Fibroblast of the aortic adventitia (primary cell): ENCODE results near the gene ACKR2. TPM values are rescaled to one million over a fixed set of nuclear protein-coding genes. Genes with fewer than 3 reads are reported as not detected.

Source experiments
- DNase-seq: peaks from one replicate; pipeline ENCODE4 v3.0.0-alpha.2; 2010; ENCODE audit warnings: low read depth
- H3K4me3 ChIP-seq: 2 replicates; pipeline ENCODE4 v1.5.1; 2011; ENCODE audit warnings: low read depth, mild to moderate bottlenecking, control low read depth, low read length, moderate library complexity
- total RNA-seq: library from RNA; depleted of rRNA; stranded (reverse); fragments of >200 nt; gene quantifications from 2 replicates; pipeline ENCODE4 v1.2.3, GENCODE V29; 2012; ENCODE audit warnings: low replicate concordance
- TF ChIP-seq, protein P1 (sequence below): IDR thresholded peaks from 2 replicates; pipeline ENCODE4 v1.5.1; 2011; ENCODE audit warnings: mild to moderate bottlenecking, low read length, control low read depth, inconsistent platforms; ENCODE audit not compliant: insufficient read depth

Gene ACKR2
- total RNA-seq, 1 donor, result under 0.01 TPM

DNA sequence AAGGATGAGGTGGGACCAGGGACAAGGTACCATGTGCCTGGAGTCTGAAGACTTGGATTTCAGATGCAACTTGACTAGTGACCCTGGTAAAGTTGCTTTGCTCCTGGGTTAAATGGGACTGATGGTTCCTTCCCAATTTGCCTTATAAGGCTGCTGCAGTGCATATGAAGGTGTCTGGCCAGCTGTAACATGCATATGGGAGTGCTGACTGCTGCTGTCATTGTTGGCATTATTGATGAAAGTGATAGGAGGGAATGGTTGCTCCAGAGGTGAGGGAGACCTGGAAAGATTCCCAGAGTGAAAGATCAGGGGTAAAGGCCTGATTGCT, 45.9 kb downstream of the ACKR2 start:
- TF ChIP-seq, protein P1, sequence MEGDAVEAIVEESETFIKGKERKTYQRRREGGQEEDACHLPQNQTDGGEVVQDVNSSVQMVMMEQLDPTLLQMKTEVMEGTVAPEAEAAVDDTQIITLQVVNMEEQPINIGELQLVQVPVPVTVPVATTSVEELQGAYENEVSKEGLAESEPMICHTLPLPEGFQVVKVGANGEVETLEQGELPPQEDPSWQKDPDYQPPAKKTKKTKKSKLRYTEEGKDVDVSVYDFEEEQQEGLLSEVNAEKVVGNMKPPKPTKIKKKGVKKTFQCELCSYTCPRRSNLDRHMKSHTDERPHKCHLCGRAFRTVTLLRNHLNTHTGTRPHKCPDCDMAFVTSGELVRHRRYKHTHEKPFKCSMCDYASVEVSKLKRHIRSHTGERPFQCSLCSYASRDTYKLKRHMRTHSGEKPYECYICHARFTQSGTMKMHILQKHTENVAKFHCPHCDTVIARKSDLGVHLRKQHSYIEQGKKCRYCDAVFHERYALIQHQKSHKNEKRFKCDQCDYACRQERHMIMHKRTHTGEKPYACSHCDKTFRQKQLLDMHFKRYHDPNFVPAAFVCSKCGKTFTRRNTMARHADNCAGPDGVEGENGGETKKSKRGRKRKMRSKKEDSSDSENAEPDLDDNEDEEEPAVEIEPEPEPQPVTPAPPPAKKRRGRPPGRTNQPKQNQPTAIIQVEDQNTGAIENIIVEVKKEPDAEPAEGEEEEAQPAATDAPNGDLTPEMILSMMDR, result no peak
- no peak for DNase-seq

DNA sequence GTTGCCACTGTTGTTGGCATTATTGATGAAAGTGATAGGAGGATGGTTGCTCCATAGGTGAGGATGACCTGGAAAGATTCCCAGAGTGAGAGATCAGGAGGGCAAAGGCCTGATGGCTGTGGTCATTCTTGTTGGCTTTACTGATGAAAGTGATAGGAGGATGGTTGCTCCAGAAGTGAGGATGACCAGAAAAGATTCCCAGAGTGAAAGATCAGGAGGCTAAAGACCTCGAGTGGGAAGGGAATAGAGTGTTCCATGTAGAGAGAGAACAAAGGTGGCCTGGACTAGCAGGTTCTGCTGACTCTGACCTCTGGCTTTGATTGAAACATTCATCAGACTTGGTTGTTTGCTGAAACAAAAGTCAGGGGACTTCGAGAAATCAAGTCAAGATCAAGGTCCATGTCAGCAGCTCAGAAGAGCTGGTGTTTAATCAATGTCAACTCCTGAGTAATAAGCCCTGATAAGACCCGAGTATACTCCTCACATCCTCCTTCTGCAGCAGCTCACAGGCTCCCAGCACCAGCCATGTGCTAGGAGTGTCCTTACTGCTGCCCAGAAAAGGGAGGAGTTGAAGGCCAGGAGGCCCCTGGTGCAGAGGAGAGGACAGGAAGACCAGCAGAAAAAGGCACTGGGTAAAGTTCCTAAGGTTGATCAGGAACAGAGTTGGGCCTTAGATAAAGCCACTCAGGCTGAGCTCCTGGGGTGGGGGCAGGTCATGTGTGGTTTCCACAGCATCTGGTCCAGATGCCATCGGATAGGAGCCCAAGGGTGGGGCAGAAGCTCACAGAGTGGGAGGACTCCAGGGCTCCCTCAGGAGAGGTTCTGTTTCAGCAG, 46.5 kb downstream of the ACKR2 start:
- TF ChIP-seq, protein P1, result no peak
- DNase-seq, result no peak
- no peak overlapping the region for H3K4me3 ChIP-seq

More for the DNA sequence above, 45.9 kb downstream of the ACKR2 start:
- no peak overlapping the region for H3K4me3 ChIP-seq

DNA sequence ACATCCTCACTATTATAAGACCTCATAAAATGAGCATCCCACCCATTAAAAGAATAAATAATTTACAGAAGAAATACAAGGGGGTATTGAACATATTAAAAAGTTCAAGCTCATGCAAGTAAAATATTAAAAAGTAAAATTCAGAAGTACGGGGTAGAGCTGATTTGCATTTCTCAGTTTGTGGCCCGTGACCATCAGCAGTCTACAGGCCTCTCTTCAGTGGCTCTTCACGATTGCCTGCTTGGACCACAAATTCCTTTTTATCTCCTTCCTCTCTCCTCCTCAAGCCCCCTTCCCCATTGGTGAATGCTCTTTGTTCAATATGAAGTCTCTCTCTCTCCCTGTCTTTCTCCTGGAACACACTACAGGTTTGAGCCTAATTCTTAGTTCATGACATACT, 47.3 kb downstream of the ACKR2 start:
- TF ChIP-seq, protein P1, result no peak
- H3K4me3 ChIP-seq, result no peak overlapping the region
- DNase-seq, result no peak

DNA sequence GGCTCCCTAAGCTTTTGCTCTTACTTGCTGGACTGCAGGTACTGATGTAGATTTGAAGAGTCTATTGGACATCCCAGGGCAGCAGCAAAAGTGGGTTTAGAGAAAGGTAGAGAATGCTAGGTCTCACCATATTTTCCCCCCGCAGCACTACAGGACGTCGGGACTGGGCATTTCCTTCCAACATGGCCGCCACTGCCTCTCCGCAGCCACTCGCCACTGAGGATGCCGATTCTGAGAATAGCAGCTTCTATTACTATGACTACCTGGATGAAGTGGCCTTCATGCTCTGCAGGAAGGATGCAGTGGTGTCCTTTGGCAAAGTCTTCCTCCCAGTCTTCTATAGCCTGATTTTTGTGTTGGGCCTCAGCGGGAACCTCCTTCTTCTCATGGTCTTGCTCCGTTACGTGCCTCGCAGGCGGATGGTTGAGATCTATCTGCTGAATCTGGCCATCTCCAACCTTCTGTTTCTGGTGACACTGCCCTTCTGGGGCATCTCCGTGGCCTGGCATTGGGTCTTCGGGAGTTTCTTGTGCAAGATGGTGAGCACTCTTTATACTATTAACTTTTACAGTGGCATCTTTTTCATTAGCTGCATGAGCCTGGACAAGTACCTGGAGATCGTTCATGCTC, 55.2 kb downstream of the ACKR2 start:
- no peak for DNase-seq
- H3K4me3 ChIP-seq, result no peak overlapping the region
- TF ChIP-seq, protein P1, result no peak

DNA sequence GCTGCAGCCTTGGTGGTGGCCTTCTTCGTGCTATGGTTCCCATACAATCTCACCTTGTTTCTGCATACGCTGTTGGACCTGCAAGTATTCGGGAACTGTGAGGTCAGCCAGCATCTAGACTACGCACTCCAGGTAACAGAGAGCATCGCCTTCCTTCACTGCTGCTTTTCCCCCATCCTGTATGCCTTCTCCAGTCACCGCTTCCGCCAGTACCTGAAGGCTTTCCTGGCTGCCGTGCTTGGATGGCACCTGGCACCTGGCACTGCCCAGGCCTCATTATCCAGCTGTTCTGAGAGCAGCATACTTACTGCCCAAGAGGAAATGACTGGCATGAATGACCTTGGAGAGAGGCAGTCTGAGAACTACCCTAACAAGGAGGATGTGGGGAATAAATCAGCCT, 56.0 kb downstream of the ACKR2 start:
- TF ChIP-seq, protein P1, result no peak
- no peak for DNase-seq
- no peak overlapping the region for H3K4me3 ChIP-seq

DNA sequence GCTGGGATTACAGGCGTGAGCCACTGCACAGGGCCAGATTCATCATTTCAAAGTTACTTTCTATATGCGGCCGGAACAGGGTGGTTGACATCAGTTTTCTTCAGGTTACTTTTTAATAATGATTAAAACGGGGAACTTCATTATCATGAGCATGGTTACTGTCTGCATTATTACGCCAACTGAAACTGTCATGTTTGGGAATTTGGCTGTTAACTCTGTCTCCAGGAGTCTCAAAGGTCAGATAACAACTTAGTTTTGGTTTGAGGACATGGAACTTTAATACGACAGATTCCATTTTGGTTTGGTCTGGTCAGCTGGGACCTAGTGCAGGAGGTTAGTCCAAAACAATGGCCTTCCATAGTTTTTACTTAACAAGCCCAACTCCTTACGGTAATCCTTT, 57.9 kb downstream of the ACKR2 start:
- TF ChIP-seq, protein P1, result no peak
- no peak for DNase-seq
- no peak overlapping the region for H3K4me3 ChIP-seq

DNA sequence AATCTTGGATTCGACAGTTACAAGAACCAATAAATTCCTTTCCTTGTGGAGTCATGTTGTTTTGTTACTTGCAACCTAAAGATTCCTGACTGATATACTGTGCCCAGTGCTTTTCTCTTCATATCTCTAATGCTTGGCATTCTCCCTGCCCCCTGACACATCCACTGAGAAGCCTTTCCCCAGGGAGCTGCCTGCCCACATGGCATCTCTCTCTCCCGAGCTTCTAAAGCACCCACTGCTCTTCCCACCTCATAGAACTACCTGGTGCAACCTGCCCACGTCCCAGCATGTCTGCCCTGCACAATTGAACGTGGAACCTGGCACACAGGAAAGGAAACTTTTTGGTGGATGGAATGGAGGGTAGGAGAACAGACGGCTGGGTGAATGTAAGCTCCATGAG, 59.6 kb downstream of the ACKR2 start:
- H3K4me3 ChIP-seq, result no peak overlapping the region
- no peak for DNase-seq
- TF ChIP-seq, protein P1, result no peak
